ENCODE data around the gene HES1.
A peak's percentile ranks its signal among the peaks of the same experiment; 100 is the strongest.

HES1 gene

DNA sequence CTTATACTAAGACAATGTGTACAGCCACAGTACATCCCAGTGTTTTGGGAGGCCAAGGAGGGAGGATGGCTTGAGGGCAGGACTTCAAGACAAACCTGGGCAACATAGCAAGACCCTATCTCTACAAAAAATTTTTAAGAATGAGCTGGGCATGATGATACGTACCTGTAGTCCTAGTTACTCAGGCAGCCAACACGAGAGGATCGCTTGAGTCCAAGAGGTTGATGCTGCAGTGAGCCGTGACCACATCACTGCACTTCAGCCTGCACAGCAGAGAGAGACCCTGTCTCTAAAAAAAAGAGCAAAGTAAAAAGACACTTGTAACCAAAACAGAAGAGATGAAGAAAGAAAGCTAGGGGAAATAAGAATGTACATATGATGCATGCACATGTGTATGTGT is 38.5 kb downstream of the HES1 start:
- H3K9me3 ChIP-seq (ENCODE audit: control insufficient read depth, low read length) = no peaks in the 10 kb centered on the region
- no peak for TF ChIP-seq CTCF (IDR thresholded peaks at IDR 0.05)
- no peaks in the 10 kb centered on the region for H3K27me3 ChIP-seq (ENCODE audit: control insufficient read depth, insufficient read depth, low read length)
- peaks cover 70% of the 10 kb centered on the region for H3K4me1 ChIP-seq
- no peak overlapping the region for H3K4me3 ChIP-seq (ENCODE audit: low read depth, low read length)
- H2AFZ ChIP-seq = no peak overlapping the region
- no peak overlapping the region for H3K9ac ChIP-seq
- no peak overlapping the region for H3K27ac ChIP-seq
- no peaks in the 10 kb centered on the region for H3K36me3 ChIP-seq (ENCODE audit: control insufficient read depth, insufficient read depth, low read length)
- H3K4me2 ChIP-seq (ENCODE audit: low read length) = no peak overlapping the region
- no peaks in the 10 kb centered on the region for H3K79me2 ChIP-seq

GRCh38 chr3:194174980-194175379 is 39.0 kb downstream of the HES1 start:
- H2AFZ ChIP-seq = no peak overlapping the region
- no peaks in the 10 kb centered on the region for H3K27me3 ChIP-seq (ENCODE audit: control insufficient read depth, insufficient read depth, low read length)
- H3K9me3 ChIP-seq (ENCODE audit: control insufficient read depth, low read length) = no peaks in the 10 kb centered on the region
- no peak overlapping the region for H3K9ac ChIP-seq
- no peak for TF ChIP-seq CTCF (IDR thresholded peaks at IDR 0.05)
- no peaks in the 10 kb centered on the region for H3K36me3 ChIP-seq (ENCODE audit: control insufficient read depth, insufficient read depth, low read length)
- H3K4me1 ChIP-seq = peaks cover 66% of the 10 kb centered on the region
- no peak overlapping the region for H3K4me3 ChIP-seq (ENCODE audit: low read depth, low read length)
- H3K79me2 ChIP-seq = no peaks in the 10 kb centered on the region
- no peak overlapping the region for H3K4me2 ChIP-seq (ENCODE audit: low read length)
- H3K27ac ChIP-seq = peak overlapping the region; percentile 96

DNA sequence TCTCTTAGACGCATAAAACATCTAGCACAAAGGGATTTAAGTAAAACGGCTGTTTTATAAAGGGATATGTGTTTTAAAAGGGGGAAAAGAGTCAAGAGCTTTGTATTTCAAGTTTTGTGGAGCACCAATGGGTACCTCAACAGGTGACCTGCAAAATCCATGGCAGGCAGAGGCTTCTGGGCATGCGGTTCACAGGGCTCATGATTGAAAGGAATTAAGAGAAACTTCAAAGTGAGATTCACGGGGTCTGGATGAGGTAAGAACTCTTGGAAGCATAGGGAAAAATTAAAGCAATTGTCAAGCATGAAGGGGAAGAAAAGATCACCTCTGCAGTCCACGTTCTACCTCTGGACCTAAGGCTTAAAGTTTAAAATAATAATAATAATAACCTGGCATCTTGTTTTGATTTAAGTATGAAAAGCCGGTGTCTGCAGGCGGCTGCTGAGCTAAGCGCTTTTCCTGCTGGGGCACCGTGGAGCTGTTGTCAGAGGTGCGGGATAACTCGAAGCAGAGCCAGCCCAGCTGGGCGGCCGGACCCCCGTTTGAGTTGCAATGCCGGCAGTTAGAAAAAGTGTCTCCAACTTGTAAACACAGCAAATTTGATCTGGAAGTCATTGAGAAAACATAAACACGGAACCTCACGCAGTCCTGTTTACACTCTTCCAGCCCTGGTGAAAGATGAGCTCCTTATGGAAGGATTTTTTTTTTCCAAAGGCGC is 40.5 kb downstream of the HES1 start:
- Histone ChIP-seq H3K4me2 (ENCODE audit: low read length) (peak overlapping the region; percentile 50), H3K27me3 (ENCODE audit: control insufficient read depth, insufficient read depth, low read length) (no peaks in the 10 kb centered on the region), H3K4me1 (peaks cover 54% of the 10 kb centered on the region), H3K36me3 (ENCODE audit: control insufficient read depth, insufficient read depth, low read length) (no peaks in the 10 kb centered on the region), H3K79me2 (no peaks in the 10 kb centered on the region), H3K9me3 (ENCODE audit: control insufficient read depth, low read length) (no peaks in the 10 kb centered on the region), H3K9ac (no peak overlapping the region), H3K4me3 (ENCODE audit: low read depth, low read length) (peak overlapping the region; percentile 23), H3K27ac (peak overlapping the region; percentile 96), H2AFZ (peak overlapping the region; percentile 59)
- no peak for TF ChIP-seq CTCF (IDR thresholded peaks at IDR 0.05)

GRCh38 chr3:194177141-194177540 is 41.2 kb downstream of the HES1 start:
- TF ChIP-seq CTCF (IDR thresholded peaks at IDR 0.05) = no peak
- H3K79me2 ChIP-seq = no peaks in the 10 kb centered on the region

GRCh38 chr3:194178128-194178527 is 42.2 kb downstream of the HES1 start:
- TF ChIP-seq CTCF (IDR thresholded peaks at IDR 0.05) = no peak
- H3K27ac ChIP-seq = peak overlapping the region; percentile 96
- H3K4me2 ChIP-seq (ENCODE audit: low read length) = peak overlapping the region; percentile 50
- no peaks in the 10 kb centered on the region for H3K36me3 ChIP-seq (ENCODE audit: control insufficient read depth, insufficient read depth, low read length)
- peaks cover 37% of the 10 kb centered on the region for H3K4me1 ChIP-seq
- H3K27me3 ChIP-seq (ENCODE audit: control insufficient read depth, insufficient read depth, low read length) = no peaks in the 10 kb centered on the region
- H3K9me3 ChIP-seq (ENCODE audit: control insufficient read depth, low read length) = no peaks in the 10 kb centered on the region
- H2AFZ ChIP-seq = no peak overlapping the region
- no peaks in the 10 kb centered on the region for H3K79me2 ChIP-seq
- no peak overlapping the region for H3K9ac ChIP-seq
- H3K4me3 ChIP-seq (ENCODE audit: low read depth, low read length) = peak overlapping the region; percentile 15

More at GRCh38 chr3:194177141-194177540, 41.2 kb downstream of the HES1 start:
- Histone ChIP-seq H3K27me3 (ENCODE audit: control insufficient read depth, insufficient read depth, low read length) (no peaks in the 10 kb centered on the region), H3K9ac (no peak overlapping the region), H3K4me2 (ENCODE audit: low read length) (peak overlapping the region; percentile 50), H3K27ac (peak overlapping the region; percentile 96), H3K4me3 (ENCODE audit: low read depth, low read length) (peak overlapping the region; percentile 23), H3K9me3 (ENCODE audit: control insufficient read depth, low read length) (no peaks in the 10 kb centered on the region), H3K36me3 (ENCODE audit: control insufficient read depth, insufficient read depth, low read length) (no peaks in the 10 kb centered on the region), H2AFZ (peak overlapping the region; percentile 59), H3K4me1 (peaks cover 47% of the 10 kb centered on the region)
